ENCODE measurements around the gene ZNF878.

The ZNF878 gene

DNA sequence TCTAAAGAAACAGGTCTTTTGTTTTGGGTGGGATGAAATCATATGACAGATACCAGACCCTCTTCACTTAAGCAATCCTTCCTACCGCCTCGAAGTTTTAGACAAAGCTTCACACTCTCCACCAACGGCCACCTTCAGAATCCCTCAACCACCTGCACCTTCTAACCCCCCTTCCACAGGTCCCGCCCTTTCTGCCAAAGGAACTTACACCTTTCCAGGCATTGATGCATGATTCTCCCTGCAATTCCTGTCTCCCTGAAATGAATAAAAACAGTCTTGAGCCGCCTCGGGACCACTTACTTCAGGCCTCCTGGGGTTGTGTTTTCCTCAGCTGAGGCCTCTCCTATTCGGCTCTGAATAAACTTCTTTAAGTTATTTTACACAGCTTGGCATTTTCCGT, 18.1 kb downstream of the ZNF878 start:
- DNase-seq = no peak

DNA sequence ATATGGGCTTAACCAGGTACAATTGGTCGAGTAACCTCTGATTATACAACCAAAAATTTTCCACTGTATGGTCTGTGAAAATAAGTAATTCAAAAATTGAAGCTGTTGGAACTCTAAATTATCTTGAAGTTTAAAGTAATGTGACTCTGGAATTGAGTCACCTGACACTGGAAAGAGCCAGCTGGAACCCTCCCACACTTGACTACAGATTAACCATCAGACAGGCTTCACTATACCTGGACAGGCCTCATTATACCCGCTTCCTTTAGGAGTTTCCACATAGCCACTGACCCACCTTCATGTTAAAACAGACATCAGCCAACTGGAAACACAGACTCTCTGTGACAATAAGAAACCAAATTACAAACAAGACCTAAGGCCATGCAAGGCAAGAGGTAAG, 18.6 kb downstream of the ZNF878 start:
- no peak for DNase-seq

DNA sequence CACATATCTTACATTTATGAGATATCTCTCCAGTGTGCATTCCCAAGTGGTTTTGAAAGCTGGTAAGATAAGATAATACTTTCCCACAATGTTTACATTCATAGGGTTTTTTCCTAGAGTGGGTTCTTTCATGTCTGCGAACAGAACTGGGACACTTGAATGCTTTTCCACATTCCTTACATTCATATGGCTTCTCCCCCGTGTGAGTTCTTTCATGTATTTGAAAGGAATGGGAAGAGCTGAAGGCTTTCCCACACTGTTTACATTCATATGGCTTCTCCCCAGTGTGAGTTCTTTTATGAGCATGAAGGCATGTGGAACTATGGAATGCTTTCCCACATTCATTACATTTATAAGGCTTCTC, 37.0 kb downstream of the ZNF878 start:
- no peak for DNase-seq

DNA sequence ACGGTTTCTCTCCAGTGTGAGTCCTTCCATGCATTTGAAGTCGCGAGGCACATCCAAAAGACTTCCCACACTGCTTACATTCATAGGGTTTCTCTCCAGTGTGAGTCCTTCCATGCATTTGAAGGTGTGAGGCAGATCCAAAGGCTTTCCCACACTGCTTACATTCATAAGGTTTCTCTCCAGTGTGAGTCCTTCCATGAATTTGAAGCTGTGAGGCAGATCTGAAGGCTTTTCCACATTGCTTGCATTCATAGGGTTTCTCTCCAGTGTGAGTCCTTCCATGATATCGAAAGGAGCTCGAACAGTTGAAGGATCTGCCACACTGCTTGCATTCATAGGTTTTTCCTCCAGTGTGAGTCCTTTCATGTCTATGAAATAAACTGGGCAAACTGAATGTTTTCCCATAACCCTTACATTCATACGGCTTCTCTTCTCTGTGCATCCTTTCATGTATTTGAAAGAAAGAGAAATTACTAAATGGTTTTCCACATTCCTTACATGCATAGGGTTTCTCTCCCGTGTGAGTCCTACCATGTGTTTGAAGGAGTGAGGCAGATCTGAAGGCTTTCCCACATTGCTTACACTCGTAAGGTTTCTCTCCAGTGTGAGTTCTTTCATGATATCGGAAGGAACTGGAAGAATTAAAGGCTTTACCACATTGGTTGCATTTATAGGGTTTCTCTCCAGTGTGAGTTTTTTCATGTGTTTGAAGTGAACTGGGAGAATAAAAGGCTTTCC, 37.6 kb downstream of the ZNF878 start:
- no peak for DNase-seq

DNA sequence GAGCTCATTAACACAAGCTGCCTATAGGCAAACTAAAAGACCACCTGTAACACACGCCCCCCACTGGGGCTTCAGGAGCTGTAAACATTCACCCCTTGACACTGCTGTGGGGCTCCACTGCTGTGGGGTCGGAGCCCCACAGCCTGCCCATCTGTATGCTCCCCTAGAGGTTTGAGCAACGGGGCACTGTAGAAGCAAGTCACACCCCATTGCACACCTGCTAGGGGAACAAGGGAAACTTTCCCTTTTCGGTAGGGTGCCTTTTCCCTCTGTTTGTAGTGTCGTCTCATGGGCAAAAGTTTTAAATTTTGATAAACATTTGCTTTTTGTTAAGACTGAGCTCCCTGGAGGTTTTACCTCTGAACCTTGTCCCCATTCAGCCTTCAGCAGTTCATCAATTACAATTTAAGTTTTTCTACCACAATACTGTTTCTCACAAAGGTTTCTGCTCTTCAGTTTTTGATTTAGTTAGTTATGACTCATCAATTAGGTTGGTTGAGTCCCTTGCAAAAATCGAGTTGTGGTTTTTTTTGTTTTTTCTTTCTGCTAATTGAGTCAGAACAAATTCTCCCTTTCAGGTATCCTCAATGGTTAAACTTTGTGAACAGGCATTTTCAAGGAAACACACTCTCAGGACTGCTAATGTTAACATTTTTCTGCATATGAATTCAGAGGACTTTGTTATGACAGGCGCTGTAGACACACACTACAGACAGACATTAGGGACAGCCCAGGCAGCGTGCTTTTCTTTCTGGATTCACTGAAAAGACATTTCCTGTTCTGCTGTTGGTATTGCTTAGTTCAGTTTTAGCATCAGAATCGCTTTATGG, 52.4 kb downstream of the ZNF878 start:
- DNase-seq = no peak

DNA sequence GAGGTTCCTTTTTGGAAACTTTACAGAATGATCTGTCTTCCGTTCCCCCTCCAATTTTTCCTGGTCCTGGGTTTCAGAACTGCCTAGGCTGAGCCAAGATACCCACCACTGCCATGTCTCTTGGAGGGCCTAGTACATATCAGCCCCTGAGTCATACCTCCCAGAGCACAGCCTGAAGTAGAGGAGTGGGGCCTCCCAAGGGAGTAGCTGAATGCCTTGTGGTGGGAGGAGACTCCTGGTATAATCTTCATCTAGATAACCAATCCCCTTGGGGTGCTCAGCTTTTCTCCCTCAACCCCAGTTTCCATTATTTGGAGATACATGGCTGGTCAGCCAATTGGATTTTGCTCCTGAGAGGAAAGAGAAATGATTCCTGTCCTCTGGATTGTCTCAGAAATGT, 57.6 kb downstream of the ZNF878 start:
- DNase-seq = no peak
